ENCODE measurements around the gene KIF5A.
"Not testable (repeated sequence)": the region's sequence is repeated elsewhere in the genome, so short reads cannot be mapped to it uniquely, and the experiment has no call there.

The KIF5A gene

GRCh38 chr12:57553343-57554202 lies 3.7 kb downstream of the KIF5A start:
- peak in 2 of 56 donors; percentile 5 to 11 for DNase-seq

DNA sequence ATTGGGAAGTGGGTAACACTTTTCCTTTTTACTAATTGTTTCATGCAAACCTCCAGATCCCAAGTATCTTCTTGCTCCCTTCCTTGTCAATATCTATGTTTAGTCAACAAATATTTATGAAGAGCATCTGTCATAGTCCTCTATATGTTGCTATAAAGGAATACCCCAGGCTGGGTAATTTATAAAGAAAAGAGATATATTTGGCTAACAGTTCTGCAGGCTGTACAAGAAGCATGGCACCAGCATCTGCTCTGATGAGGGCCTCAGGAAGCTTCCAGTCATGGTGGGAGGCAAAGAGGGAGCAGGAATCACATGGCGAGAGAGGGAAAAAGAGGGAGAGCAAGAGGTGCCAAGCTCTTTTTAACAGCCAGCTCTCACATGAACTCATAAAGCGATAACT lies 4.6 kb downstream of the KIF5A start:
- no peak for DNase-seq

- no peak for DNase-seq
Observed at GRCh38 chr12:57554897-57555296, 5.1 kb downstream of the KIF5A start.

DNA sequence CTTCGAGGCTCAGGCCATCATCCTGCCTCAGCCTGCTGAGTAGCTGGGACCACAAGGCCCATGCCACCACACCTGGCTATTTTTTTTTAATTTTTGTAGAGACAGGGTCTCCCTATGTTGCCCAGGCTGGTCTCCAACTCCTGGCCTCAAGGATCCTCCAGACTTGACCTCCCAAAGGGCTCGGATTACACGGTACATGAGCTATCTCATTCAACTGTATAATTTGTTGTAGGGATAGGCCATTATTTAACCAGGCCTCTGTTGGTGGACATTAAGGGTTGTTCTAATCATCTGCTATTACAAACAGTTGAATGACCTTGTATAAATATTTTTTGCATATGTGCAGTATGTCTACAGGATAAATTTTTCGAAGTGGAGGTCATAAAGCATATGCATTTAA lies 9.0 kb downstream of the KIF5A start:
- no peak for DNase-seq

- no peak for DNase-seq
Observed at GRCh38 chr12:57560516-57560915, 10.7 kb downstream of the KIF5A start.

DNA sequence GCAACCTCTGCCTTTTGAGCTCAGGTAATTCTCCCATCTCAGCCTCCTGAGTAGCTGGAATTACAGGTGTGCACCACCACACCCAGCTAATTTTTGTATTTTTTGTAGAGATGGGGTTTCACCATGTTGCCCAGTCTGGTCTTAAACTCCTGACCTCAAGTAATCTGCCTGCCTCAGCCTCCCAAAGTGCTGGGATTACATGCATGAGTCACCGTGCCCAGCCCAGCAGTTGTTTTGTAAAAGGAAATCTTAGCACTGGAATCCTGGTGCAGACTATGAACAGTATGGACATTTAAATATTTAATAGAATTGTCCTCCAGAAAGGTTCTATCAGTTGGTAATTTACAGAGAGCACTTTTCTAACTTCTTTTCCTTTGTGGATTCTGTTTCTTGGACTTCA lies 11.3 kb downstream of the KIF5A start:
- DNase-seq, result not testable (repeated sequence)

DNA sequence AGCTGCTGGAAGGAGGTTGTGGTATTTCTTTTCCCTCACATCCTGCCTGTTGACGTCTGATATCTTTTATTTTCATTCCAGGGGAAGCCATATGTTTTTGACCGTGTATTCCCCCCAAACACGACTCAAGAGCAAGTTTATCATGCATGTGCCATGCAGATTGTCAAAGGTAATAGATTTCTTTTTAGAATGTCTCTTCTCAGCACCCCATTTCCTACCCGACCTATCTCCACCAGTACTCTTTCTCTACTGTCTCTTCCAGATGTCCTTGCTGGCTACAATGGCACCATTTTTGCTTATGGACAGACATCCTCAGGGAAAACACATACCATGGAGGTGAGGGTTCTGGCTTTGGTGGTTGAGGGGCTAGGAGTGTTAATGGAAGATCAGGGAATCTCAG lies 13.5 kb downstream of the KIF5A start:
- DNase-seq, result no peak

DNA sequence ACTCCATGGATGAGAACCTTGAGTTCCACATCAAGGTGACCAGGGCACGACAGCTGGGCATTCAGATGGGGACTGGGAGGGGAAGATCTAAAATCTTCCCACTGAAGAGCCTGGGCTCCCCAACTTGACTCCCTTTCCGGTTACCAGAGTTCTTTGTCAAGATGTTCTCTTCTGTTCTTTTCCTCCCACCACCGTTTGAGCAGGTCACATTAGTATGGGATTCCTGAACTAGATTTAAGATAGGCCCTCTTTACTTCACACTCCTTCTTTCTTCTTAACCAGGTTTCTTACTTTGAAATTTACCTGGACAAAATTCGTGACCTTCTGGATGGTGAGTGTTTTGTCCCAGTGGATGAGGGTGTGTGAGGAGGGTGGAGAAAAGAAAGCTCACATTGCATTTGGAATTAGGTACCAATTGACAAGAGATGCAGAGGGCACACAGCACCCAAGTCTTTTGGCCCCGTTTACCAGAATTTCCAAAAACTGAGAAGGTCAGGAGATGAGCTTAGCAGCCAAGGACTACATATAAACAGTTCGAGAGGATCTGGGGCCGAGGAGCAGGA lies 14.4 kb downstream of the KIF5A start:
- DNase-seq, result no peak

DNA sequence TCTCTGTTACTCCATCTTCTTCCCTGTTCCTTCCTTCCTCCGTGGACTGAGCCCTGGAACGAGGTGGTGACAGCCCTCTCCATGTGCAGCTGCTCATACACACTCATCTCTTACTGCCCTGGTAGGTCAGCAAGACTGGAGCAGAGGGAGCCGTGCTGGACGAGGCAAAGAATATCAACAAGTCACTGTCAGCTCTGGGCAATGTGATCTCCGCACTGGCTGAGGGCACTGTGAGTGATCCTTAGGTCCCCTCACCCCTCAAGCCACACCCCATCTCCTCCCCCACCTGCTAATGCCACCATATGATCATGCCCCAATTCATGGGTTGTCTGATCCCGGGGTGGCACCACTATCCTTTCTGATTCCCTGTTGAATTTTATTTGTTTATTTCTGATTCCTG lies 19.0 kb downstream of the KIF5A start:
- DNase-seq, result no peak

GRCh38 chr12:57569858-57570257 lies 20.0 kb downstream of the KIF5A start:
- no peak for DNase-seq

- not testable (repeated sequence) for DNase-seq
Observed at GRCh38 chr12:57570438-57570837, 20.6 kb downstream of the KIF5A start.

- no peak for DNase-seq
Observed at GRCh38 chr12:57571926-57572762, 22.3 kb downstream of the KIF5A start.

DNA sequence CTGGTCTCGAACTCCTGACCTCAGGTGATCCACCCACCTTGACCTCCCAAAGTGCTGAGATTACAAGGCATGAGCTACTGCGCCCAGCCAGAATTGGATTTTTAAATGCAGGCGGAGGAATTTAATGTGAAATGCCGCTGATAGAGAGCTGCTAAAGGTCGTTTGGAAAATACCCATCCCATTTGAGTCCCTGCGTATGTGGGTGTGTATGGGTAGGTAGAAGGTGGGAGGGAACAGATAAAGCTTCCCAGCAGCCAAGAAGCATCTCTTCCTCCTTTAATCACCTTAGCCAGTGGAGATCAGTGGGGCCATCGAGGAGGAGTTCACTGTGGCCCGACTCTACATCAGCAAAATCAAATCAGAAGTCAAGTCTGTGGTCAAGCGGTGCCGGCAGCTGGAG lies 25.0 kb downstream of the KIF5A start:
- no peak for DNase-seq

GRCh38 chr12:57575771-57576612 lies 26.1 kb downstream of the KIF5A start:
- no peak for DNase-seq

DNA sequence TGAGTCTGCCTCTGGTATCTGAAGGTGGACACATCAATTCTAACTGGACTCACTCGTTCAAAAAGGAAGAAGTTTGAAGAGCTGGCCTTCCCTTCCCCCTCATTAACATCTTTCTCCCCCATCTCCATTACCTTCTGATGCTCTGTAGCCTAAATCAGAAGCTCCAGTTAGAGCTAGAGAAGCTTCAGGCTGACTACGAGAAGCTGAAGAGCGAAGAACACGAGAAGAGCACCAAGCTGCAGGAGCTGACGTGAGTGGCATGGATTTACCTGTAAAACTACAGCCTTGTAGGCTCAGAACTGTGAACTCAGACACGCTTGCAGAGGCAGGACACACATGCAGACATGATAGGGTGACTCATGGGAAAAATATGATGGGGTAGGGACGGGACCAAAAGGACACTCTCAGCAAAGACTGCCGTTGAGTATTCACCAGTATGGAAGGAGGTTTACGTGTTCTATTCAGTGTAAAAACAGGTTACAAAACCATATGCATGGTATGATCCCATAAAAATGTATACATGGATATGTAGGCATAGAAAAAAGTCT lies 26.8 kb downstream of the KIF5A start:
- DNase-seq, result no peak

DNA sequence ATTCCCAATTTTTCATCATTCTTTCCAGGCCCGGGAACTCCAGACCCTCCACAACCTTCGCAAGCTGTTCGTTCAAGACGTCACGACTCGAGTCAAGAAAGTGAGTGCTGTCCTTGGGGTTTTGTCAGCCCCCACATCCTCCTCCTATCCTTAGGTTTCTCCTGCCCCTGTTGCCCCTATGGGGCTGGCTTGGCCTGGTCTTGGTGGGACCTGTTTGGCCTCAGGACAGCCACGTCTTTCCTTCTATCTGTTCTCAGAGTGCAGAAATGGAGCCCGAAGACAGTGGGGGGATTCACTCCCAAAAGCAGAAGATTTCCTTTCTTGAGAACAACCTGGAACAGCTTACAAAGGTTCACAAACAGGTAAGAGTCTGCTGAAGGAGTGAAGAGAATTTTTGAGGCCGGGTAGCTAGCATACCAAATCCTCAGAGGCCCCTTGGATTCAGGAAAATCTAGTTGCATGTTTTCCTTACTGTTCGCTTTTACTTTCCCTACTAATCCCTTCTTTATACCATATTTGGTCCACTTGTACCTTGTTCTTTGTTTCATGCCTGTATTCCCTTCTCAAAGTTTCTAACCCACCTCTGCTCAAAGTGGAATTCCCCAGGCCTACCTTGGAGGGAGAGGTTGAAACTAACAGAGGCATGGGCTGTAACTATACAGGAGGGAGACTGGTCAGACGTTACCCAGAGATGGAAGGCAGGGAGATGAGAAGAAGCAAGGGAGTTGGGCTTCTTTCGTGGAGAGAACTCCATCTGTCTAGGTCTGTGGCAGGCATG lies 28.3 kb downstream of the KIF5A start:
- no peak for DNase-seq

DNA sequence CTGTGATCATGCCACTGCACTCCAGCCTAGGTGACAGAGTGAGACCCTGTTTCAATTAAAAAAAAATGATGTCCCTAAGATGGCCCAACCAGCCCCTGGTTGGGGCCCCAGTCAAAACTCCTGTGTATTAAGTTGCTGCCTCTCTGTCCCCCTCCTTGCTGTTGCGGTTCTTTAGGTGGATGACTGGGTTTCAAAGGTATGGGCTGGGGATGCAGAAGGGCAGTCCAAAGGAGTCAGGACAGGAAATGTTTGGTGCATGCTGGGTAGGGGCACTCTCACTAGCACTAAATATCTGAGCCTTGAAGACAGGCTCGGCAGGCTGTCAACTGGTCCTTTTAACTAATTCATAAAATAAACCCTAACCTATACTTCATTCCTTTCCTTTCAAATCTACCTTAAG lies 29.2 kb downstream of the KIF5A start:
- DNase-seq, result no peak

- DNase-seq, result no peak
Observed at GRCh38 chr12:57579677-57580465, 30.0 kb downstream of the KIF5A start.

- no peak for DNase-seq
Observed at GRCh38 chr12:57580466-57580795, 30.6 kb downstream of the KIF5A start.
